ENCODE results near the gene WDFY3. TPM values are rescaled to one million over a fixed set of nuclear protein-coding genes. Genes with fewer than 3 reads are reported as not detected.

The WDFY3 gene
- total and polyA plus RNA-seq, 2 of the 4 experiments (the other 2 are of a cell fraction): 12.5 to 58.1 TPM

- in situ Hi-C loops (cut with MboI; ENCODE audit: low sequenced_read_pairs): no loop called here
- no peak overlapping the region for H3K56ac ChIP-seq (ENCODE audit: extremely low read depth, insufficient read depth, low read length)
- no peak overlapping the region for H2BK15ac ChIP-seq (ENCODE audit: low read depth, low read length)
- ATAC-seq (ENCODE audit: low read depth) (no peak), DNase-seq (no peak)
- intact Hi-C loops (cut with micrococcal nuclease): no loop called here
- dilution Hi-C loops (cut with HindIII; ENCODE audit: low sequenced_read_pairs, unreplicated experiment): no loop called here
- no peak overlapping the region for H4K91ac ChIP-seq (ENCODE audit: insufficient read depth, low read depth, low read length)
- no peak overlapping the region for H2BK5ac ChIP-seq (ENCODE audit: low read depth, low read length, poor library complexity, severe bottlenecking)
- no peak overlapping the region for H2BK120ac ChIP-seq (ENCODE audit: low read depth, low read length)
- H3K9me3 ChIP-seq (ENCODE audit: control insufficient read depth, insufficient read depth, low read length): no peaks in the 10 kb centered on the region
- H3K79me1 ChIP-seq (ENCODE audit: low read depth in 1 of 2, low read length in 2 of 2): 0 out of 4 replicates have a peak, but pooled peaks cover 0 to 5% of the 10 kb centered on the region in 2 experiments
- ChIA-PET CTCF (no interaction called here), POLR2A (ENCODE audit: unreplicated experiment) (no interaction called here)
- no peak overlapping the region for H3K27ac ChIP-seq (ENCODE audit: insufficient read depth, low read length)
- H3K14ac ChIP-seq (replicated peaks; ENCODE audit: low read depth, low read length): no peak overlapping the region
- no peak overlapping the region for H2AK9ac ChIP-seq (replicated peaks; ENCODE audit: low read depth, low read length, poor library complexity)
- no peak overlapping the region for H3K23ac ChIP-seq (ENCODE audit: low read depth, low read length)
- H3K4me1 ChIP-seq (ENCODE audit: control insufficient read depth, insufficient read depth, low read length): peaks cover 8% of the 10 kb centered on the region
- no peak overlapping the region for H3K4me3 ChIP-seq (ENCODE audit: insufficient read depth, low read depth, low read length)
- H2AFZ ChIP-seq (replicated peaks; ENCODE audit: low read length, poor library complexity): no peak overlapping the region
- no peak overlapping the region for H2AK5ac ChIP-seq (ENCODE audit: low read depth, low read length)
- H4K5ac ChIP-seq (ENCODE audit: low read depth, low read length): no peak overlapping the region
- no peak overlapping the region for H3K9ac ChIP-seq (ENCODE audit: low read depth, low read length)
- no peak overlapping the region for H4K8ac ChIP-seq (ENCODE audit: low read depth in 2 of 2, low read length in 2 of 2)
- no TSS peak for BruUV-seq (replicated peaks)
- H4K20me1 ChIP-seq (ENCODE audit: insufficient read depth, low read length): 0 out of 2 replicates have a peak, but pooled peaks cover 11% of the 10 kb centered on the region
- no peak overlapping the region for H3K18ac ChIP-seq (ENCODE audit: low read depth, low read length)
- peaks cover 31% of the 10 kb centered on the region for H3K36me3 ChIP-seq (ENCODE audit: control insufficient read depth, insufficient read depth, low read length)
- no peak overlapping the region for H3K4ac ChIP-seq (ENCODE audit: low read depth, low read length)
- H3K9me1 ChIP-seq (ENCODE audit: insufficient read depth, low read length): peaks cover 12% of the 10 kb centered on the region
- TF ChIP-seq SMC3 (IDR thresholded peaks at IDR 0.05; ENCODE audit: low read depth, low read length) (no peak), MAFK (IDR thresholded peaks at IDR 0.05; ENCODE audit: low read depth, low read length) (no peak), RAD21 (IDR thresholded peaks at IDR 0.05; ENCODE audit: low read length) (no peak), FOS (IDR thresholded peaks at IDR 0.05; ENCODE audit: low read depth, low read length) (no peak), CTCF (conservative IDR thresholded peaks at IDR 0.05; ENCODE audit: low read depth, low read length) (no peak), RFX5 (IDR thresholded peaks at IDR 0.05; ENCODE audit: low read depth, low read length) (no peak), MXI1 (IDR thresholded peaks at IDR 0.05; ENCODE audit: borderline replicate concordance, low read depth, low read length) (no peak), POLR2A (IDR thresholded peaks at IDR 0.05; ENCODE audit: low read depth, low read length) (no peak), MAZ (IDR thresholded peaks at IDR 0.05; ENCODE audit: borderline replicate concordance, low read depth, low read length) (no peak), CHD1 (IDR thresholded peaks at IDR 0.05; ENCODE audit: low read depth, low read length) (no peak), RCOR1 (IDR thresholded peaks at IDR 0.05; ENCODE audit: insufficient replicate concordance, low read length) (no peak)
- TF ChIP-seq, protein P1, sequence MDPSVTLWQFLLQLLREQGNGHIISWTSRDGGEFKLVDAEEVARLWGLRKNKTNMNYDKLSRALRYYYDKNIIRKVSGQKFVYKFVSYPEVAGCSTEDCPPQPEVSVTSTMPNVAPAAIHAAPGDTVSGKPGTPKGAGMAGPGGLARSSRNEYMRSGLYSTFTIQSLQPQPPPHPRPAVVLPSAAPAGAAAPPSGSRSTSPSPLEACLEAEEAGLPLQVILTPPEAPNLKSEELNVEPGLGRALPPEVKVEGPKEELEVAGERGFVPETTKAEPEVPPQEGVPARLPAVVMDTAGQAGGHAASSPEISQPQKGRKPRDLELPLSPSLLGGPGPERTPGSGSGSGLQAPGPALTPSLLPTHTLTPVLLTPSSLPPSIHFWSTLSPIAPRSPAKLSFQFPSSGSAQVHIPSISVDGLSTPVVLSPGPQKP (IDR thresholded peaks at IDR 0.05; ENCODE audit: borderline replicate concordance, low read depth, low read length): no peak
- TF ChIP-seq, protein P2, sequence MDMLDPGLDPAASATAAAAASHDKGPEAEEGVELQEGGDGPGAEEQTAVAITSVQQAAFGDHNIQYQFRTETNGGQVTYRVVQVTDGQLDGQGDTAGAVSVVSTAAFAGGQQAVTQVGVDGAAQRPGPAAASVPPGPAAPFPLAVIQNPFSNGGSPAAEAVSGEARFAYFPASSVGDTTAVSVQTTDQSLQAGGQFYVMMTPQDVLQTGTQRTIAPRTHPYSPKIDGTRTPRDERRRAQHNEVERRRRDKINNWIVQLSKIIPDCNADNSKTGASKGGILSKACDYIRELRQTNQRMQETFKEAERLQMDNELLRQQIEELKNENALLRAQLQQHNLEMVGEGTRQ (IDR thresholded peaks at IDR 0.05; ENCODE audit: low read depth, low read length): no peak
- WGBS, 2 experiments (ENCODE audit: extremely low coverage in 2 of 2, insufficient read length in 1 of 2): no CpG with 5 or more reads among the region's 5 CpGs
- H3K27me3 ChIP-seq (ENCODE audit: control insufficient read depth, insufficient read depth, low read length): no peaks in the 10 kb centered on the region
- H2BK20ac ChIP-seq (ENCODE audit: low read depth, low read length): no peak overlapping the region
- H3K4me2 ChIP-seq (ENCODE audit: low read depth, low read length): no peak overlapping the region
Observed at GRCh38 chr4:84677995-84678394, 288.5 kb downstream of the WDFY3 start.
